Adrenal gland (tissue), 12 donors: ENCODE measurements around the gene ZNF654. TPM values are rescaled to one million over a fixed set of nuclear protein-coding genes. Genes with fewer than 3 reads are reported as not detected.

Experiments used
- DNase-seq, 7 donors: peaks; one replicate each; pipeline ENCODE4 v3.0.0-alpha.2; 2019 to 2020
- H3K27ac ChIP-seq, 5 donors: fragments of 200-600 bp; sonication (generic) in 4 of 5; 1 replicate in 3 of 5; 2 replicates in 2 of 5; pipeline versions ENCODE4 v1.5.1 to v1.8.0; 2016 to 2020; ENCODE audit warnings: mild to moderate bottlenecking in 1 of 5
- H3K27me3 ChIP-seq: fragments of 200-600 bp; 2 replicates; pipeline ENCODE4 v1.8.0; 2021
- H3K36me3 ChIP-seq, 2 donors: fragments of 200-600 bp; replicated peaks in 1 of 2; 1 replicate in 1 of 2; 2 replicates in 1 of 2; pipeline versions ENCODE4 v1.5.1 to v1.8.0; 2018 to 2022
- H3K4me1 ChIP-seq, 2 donors: fragments of 200-600 bp; replicated peaks in 1 of 2; 1 replicate in 1 of 2; 2 replicates in 1 of 2; pipeline versions ENCODE4 v1.5.1 to v1.8.0; 2018 to 2021
- H3K4me3 ChIP-seq, 4 donors: fragments of 200-600 bp; sonication (generic) in 3 of 4; one replicate each; pipeline ENCODE4 v1.5.1; 2016 to 2018
- H3K9me3 ChIP-seq, 3 donors: fragments of 200-600 bp; sonication (generic) in 1 of 3; replicated peaks in 1 of 3; 1 replicate in 2 of 3; 2 replicates in 1 of 3; pipeline versions ENCODE4 v1.5.1 to v1.8.0; 2016 to 2021
- CTCF ChIP-seq, 6 experiments: fragments of 450-650 bp in 4 of 6; fragments of 200-600 bp in 2 of 6; sonication (generic) in 1 of 6; IDR thresholded peaks; 1 replicate in 5 of 6; 2 replicates in 1 of 6; pipeline versions ENCODE4 v1.5.1 to v1.8.0; 2016 to 2021; ENCODE audit warnings: antibody characterized with exemption in 6 of 6, mild to moderate bottlenecking in 2 of 6, moderate library complexity in 1 of 6
- POLR2A ChIP-seq, 2 donors: fragments of 450-650 bp; IDR thresholded peaks; one replicate each; pipeline ENCODE4 v1.6.1; 2017; ENCODE audit warnings: antibody characterized with exemption in 2 of 2, mild to moderate bottlenecking in 2 of 2, moderate library complexity in 1 of 2
- WGBS, 4 donors: extraction: QIAGEN DNeasy Blood & Tissue Kit in 2 of 4; methylation state at CpG; one replicate each; pipeline versions ENCODE4 v1.1.5 to v1.1.7; 2013 to 2017; 5-methylcytosine and 5-hydroxymethylcytosine counted together
- intact Hi-C, 2 donors: fragments of 100-400 bp; cut with DNase I; formaldehyde crosslinking; loops; one replicate each; pipeline versions ENCODE4 v1.14.1 to v1.15.0; 2022 to 2023
- polyA plus RNA-seq, 3 donors: library from polyadenylated mRNA; stranded (reverse); fragments of 200-250 nt in 2 of 3; fragments of 350-450 nt in 1 of 3; fragmentation: Illumina TruSeq in 1 of 3; extraction: RNeasy Lipid Tissue Mini Kit (QIAGEN cat#74804) in 1 of 3; gene quantifications; one replicate each; pipeline ENCODE4 v1.2.3, GENCODE V29; 2013 to 2014
- total RNA-seq, 9 donors: library from RNA; depleted of rRNA in 4 of 9; stranded (reverse); fragments of >200 nt in 4 of 9; fragments of 120-200 nt in 1 of 9; fragmentation: NEBNext Ultra II Directional in 1 of 9; extraction: Animal tissue kit (Norgen Biotek cat#: 25700) in 1 of 9; gene quantifications; one replicate each; pipeline versions ENCODE4 v1.1.0 to v1.2.4, GENCODE V29; 2013 to 2023
- donor health status: healthy with polysubstance abuse.
- donor health status: Bipolar disorder and iron deficiency.
- donor health status: DM: yes; HTN: yes; CAD: no.
- donor health status: DM: no; HTN: no; CAD: no.
- donor health status: DM: no; HTN: no; CAD: no.
- donor health status: DM: yes; HTN: yes; CAD: no.

ZNF654 gene
- total and polyA plus RNA-seq, 12 donors, result 2.5 to 18.6 (median 10.7) TPM

- peaks cover 0 to 9% of the 10 kb centered on the region in 2 donors for H3K4me1 ChIP-seq
- TF ChIP-seq CTCF (IDR thresholded peaks at IDR 0.05), result no peak
- no peak for TF ChIP-seq POLR2A (IDR thresholded peaks at IDR 0.05)
- intact Hi-C loops, result no loop called here
- H3K27ac ChIP-seq, result no peak overlapping the region
- no peaks in the 10 kb centered on the region for H3K36me3 ChIP-seq
- no peak overlapping the region for H3K4me3 ChIP-seq
- DNase-seq, result no peak
- no peaks in the 10 kb centered on the region for H3K27me3 ChIP-seq
- no peaks in the 10 kb centered on the region for H3K9me3 ChIP-seq
Observed at GRCh38 chr3:88105325-88105724, 46.3 kb downstream of the ZNF654 start.

GRCh38 chr3:88112289-88112688 lies 53.2 kb downstream of the ZNF654 start:
- 91 to 100% (median 95%) methylated on average over 1 of the region's 1 CpG for WGBS, 4 donors
- no peaks in the 10 kb centered on the region for H3K27me3 ChIP-seq
- no peak overlapping the region for H3K27ac ChIP-seq
- TF ChIP-seq POLR2A (IDR thresholded peaks at IDR 0.05), result no peak
- TF ChIP-seq CTCF (IDR thresholded peaks at IDR 0.05), result no peak
- H3K4me1 ChIP-seq, result no peaks in the 10 kb centered on the region
- H3K9me3 ChIP-seq, result no peaks in the 10 kb centered on the region
- DNase-seq, result no peak
- H3K4me3 ChIP-seq, result no peak overlapping the region
- H3K36me3 ChIP-seq, result no peaks in the 10 kb centered on the region
- intact Hi-C loops, result loop anchor here in 1 of 2 donors (5.0 to 10.0 kb wide), 2 partner anchors 47 to 340 kb away; no protein-coding TSS in a partner anchor

GRCh38 chr3:88113311-88114162 lies 54.5 kb downstream of the ZNF654 start:
- intact Hi-C loops, result loop anchor here in 1 of 2 donors (5.0 to 10.0 kb wide), 2 partner anchors 49 to 341 kb away; no protein-coding TSS in a partner anchor

More at GRCh38 chr3:88113311-88114162, 54.5 kb downstream of the ZNF654 start:
- 34 to 43% (median 40%) methylated on average over 5 of the region's 5 CpGs for WGBS, 4 donors
- Histone ChIP-seq H3K4me1 (no peaks in the 10 kb centered on the region), H3K9me3 (no peaks in the 10 kb centered on the region), H3K27ac (no peak overlapping the region), H3K4me3 (no peak overlapping the region), H3K27me3 (no peaks in the 10 kb centered on the region), H3K36me3 (no peaks in the 10 kb centered on the region)
- TF ChIP-seq CTCF (IDR thresholded peaks at IDR 0.05), result peak; percentile 55 to 76 (median 67)
- no peak for TF ChIP-seq POLR2A (IDR thresholded peaks at IDR 0.05)
- peak; percentile 33 to 78 (median 59) for DNase-seq
